Placental pericyte (primary cell): ENCODE data around the gene CPSF4. TPM values are rescaled to one million over a fixed set of nuclear protein-coding genes. Genes with fewer than 3 reads are reported as not detected.

ENCODE experiments used
- total RNA-seq: library from RNA; depleted of rRNA; stranded (reverse); fragments of >200 nt; gene quantifications from 2 replicates; pipeline ENCODE4 v1.2.3, GENCODE V29; 2012

CPSF4 gene
- 33.4 and 39.6 TPM in 2 replicates for total RNA-seq

GRCh38 chr7:99438573-99439480, at the start of gene CPSF4, which contains the start of gene PTCD1:
CPSF4 (plus strand) TSS chr7:99438943; CDS start chr7:99439083, 140 bp downstream.
PTCD1 (minus strand) TSS chr7:99438798; CDS start chr7:99435242, 3,556 bp downstream.

GRCh38 chr7:99408379-99409191, 30.2 kb upstream of the CPSF4 start, which contains the start of the genes BUD31 and PDAP1:
BUD31 (plus strand) TSS chr7:99408969; CDS start chr7:99411093, 2,124 bp downstream.
PDAP1 (minus strand) TSS chr7:99408597; CDS start chr7:99408548, 49 bp downstream.

GRCh38 chr7:99472561-99473314, 34.0 kb downstream of the CPSF4 start, which contains the start of gene ZNF789:
ZNF789 (plus strand) TSS chr7:99472890; CDS start chr7:99476457, 3,567 bp downstream.

GRCh38 chr7:99499721-99500636, 61.2 kb downstream of the CPSF4 start, which contains the start of gene ZNF394:
ZNF394 (minus strand) TSS chr7:99500281; CDS start chr7:99500093, 188 bp downstream.

DNA sequence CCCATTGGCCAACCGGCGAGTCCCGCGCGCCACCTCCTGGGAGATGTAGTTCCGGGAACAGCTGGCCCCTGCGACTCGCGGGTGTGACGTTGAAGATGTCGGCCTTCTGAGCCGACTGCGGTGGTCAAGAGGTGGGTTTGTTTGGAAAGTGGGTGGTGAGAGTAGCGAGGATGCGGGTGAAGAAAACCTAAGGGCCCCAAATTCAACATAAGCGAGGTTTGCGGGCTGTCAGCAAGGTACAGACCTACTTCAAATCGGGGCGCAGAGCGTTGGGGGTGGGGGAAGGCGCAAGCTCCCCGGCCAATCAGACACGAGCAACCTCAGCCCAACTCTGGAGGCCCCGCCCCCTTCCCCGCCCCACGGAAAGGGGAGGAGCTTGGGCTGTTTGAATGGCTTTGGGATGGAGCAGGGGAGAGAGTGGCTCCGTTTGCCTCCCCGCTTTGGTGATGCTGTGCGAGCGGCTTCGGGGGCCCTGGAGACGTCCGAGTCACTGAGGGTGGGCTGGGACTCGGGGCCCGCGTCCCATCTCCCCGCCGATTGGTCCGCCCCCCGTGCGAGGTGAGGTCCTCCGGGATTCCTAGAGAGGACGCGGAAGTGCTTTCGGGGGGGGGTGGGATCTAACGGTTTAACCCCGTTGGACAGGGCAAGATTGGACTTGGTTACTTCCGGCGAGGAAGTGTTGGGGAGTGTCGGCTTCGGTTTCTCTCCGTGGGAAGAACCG, 66.0 kb downstream of the CPSF4 start, which contains the start of gene ZKSCAN5:
ZKSCAN5 (plus strand) TSS at position 60 of the 721 bp plus-strand sequence. CDS start 1,383 bp downstream, outside the sequence.

Other genes starting within 250 kb of the CPSF4 start
- not detected in 2 replicates for gene KPNA7, start 230.8 kb upstream of the CPSF4 start, total RNA-seq
- 0.43 TPM in 1 of 2 replicates, not detected in the other for gene MYH16, start 166.1 kb upstream of the CPSF4 start, total RNA-seq
- 209 and 273 TPM in 2 replicates for gene ARPC1A, start 113.0 kb upstream of the CPSF4 start, total RNA-seq
- 399 and 536 TPM in 2 replicates for gene ARPC1B, start 64.2 kb upstream of the CPSF4 start, total RNA-seq
- gene PDAP1, start 30.3 kb upstream of the CPSF4 start, total RNA-seq = 42.1 and 74.0 TPM in 2 replicates
- gene BUD31, start 30.0 kb upstream of the CPSF4 start, total RNA-seq = 87.6 and 133 TPM in 2 replicates
- 4.8 and 8.4 TPM in 2 replicates for gene PTCD1, start 145 bp upstream of the CPSF4 start, total RNA-seq
- gene ATP5MF, start 27.2 kb downstream of the CPSF4 start, total RNA-seq = 99.8 and 214 TPM in 2 replicates
- gene ZNF789, start 33.9 kb downstream of the CPSF4 start, total RNA-seq = 4.4 and 9.7 TPM in 2 replicates
- gene ZNF394, start 61.3 kb downstream of the CPSF4 start, total RNA-seq = 28.2 and 31.9 TPM in 2 replicates
- 16.0 and 16.9 TPM in 2 replicates for gene ZKSCAN5, start 65.7 kb downstream of the CPSF4 start, total RNA-seq
- 3.9 and 5.7 TPM in 2 replicates for gene FAM200A, start 113.2 kb downstream of the CPSF4 start, total RNA-seq
- 65.9 and 85.3 TPM in 2 replicates for gene ZNF655, start 119.7 kb downstream of the CPSF4 start, total RNA-seq
- 0.44 TPM in 1 of 2 replicates, not detected in the other for gene TMEM225B, start 159.3 kb downstream of the CPSF4 start, total RNA-seq
- gene ZSCAN25, start 178.0 kb downstream of the CPSF4 start, total RNA-seq = 8.3 and 15.9 TPM in 2 replicates
- under 0.01 and 0.72 TPM in 2 replicates for gene CYP3A5, start 241.1 kb downstream of the CPSF4 start, total RNA-seq